GM21786 (cell line): ENCODE results near the gene TMEM89.

Experiments
- ATAC-seq: cut with Tn5 transposase; IDR thresholded peaks from one replicate; pipeline ENCODE4 v1.9.1; 2021; ENCODE audit not compliant: unreplicated experiment

Gene TMEM89

DNA sequence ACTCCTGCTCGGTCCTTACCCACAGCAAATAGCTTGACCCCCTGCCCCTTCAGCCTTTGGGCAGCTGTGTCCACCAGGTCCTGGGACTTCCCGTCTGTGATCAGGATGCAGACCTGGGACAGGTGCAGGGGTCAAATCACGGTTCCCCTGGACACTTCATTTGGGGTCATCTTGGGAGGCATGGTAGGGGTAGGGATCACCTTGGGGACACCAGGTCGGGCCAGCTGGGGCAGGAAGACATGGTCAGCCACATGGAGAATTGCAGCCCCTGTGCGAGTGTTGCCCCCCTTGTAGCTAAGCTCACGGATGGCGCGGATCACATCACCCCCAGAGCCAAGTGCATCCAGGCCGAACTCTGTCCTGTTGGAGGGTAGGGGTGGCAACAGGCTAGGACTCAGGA, 28.2 kb downstream of the TMEM89 start:
- ATAC-seq: no peak

GRCh38 chr3:48592519-48593087, 29.0 kb downstream of the TMEM89 start:
- ATAC-seq: no peak

GRCh38 chr3:48591886-48592518, 29.6 kb downstream of the TMEM89 start:
- no peak for ATAC-seq

DNA sequence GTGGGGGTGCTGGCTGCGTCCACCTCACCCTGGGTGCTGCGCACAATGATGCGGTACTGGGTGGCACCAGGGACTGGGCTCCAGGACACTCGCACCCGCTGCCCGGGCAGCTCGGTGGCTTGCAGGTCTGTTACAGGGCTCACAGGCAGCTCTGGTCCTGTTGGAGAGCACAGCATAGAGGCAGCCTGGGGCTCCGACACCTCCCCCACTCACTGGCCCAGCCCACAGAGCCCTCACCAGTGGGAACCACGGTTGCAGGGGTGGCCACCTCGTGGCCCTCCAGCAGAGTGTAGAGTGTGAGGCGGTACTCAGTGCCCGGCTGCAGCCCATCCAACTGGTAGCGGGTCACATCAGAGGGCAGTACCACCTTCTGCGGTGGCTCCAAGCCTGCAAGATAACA, 30.1 kb downstream of the TMEM89 start:
- no peak for ATAC-seq

DNA sequence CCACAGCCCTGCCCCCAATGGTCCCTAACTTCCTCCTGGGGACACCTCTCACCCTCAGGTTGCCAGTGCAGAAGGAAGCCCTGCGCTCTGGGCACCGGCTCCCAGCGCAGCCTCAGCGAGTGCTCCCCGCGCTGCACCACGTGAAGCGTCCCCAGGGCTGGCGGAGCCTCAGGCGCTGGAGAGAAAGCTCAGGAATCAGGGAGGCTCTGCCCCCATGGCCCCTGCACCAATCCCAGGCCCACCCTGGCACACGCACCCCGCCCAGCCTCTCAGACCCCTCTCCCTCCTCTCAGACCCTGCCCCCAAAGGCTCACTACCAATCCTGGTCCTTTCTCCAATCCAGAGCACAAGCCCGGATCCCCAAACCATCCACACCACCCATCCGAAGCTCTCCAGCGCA, 33.3 kb downstream of the TMEM89 start:
- ATAC-seq: no peak

GRCh38 chr3:48587686-48588085, 33.9 kb downstream of the TMEM89 start:
- no peak for ATAC-seq

- no peak for ATAC-seq
Observed at GRCh38 chr3:48585411-48585810, 36.2 kb downstream of the TMEM89 start.

DNA sequence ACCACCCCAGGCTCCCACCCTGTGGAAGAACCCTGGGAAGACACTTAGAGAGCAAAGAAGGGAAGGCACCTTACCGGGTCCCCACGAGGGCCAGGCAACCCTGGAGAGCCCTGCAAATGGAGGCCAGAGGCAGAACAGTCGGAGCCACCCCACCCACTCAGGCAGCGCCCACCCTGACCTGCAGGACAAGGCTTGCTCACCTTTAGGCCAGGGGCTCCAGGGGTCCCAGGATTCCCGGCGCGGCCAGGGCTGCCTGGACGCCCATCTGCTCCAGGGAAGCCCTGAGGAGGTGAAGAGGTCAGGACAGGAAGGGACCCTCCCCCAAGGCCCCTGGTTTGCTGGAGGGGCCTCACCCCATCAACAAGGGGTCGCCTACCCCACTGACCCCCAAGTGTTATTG, 36.7 kb downstream of the TMEM89 start:
- ATAC-seq: no peak

DNA sequence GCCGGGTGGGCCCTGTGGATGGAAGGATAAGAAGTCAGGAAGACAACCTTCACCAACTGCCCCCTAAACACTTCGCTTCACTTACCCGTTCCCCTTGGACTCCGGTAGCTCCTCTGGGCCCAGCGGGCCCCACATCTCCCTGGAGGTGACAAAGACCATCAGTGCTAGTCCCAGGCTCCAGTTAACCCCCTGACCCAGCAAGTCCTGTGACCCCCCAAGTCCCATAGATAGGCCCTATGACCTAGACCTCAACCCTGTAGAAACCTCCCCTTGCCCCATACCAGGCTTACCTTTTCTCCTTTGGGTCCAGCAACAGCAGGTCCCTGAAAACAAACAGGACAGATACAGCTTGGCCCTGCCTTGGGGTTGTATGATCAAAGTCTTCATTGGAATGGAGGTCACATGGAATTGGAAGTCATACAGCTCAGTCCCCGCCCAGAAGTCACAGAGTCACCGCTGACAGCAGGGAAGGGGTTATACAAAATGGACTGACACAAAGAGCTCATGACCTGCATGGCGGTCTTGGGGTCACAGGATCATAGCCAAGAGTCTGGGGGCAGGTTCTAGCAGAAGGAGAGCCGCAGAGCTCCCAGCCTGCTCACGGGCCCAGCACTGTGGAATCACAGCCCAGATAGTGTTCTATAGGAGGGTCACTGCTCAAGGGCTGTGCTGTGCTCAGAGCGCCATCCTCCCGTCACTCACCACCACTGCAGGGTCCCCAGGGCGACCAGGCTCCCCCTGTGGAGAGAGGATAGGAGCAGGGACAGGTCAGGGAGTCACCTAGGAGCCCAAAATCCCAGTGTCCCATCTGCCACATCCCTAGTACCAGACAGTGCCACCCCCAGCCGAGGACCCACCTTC, 39.7 kb downstream of the TMEM89 start:
- ATAC-seq: no peak

GRCh38 chr3:48576647-48577046, 44.9 kb downstream of the TMEM89 start:
- no peak for ATAC-seq

- ATAC-seq: no peak
Observed at GRCh38 chr3:48575366-48575765, 46.2 kb downstream of the TMEM89 start.

- ATAC-seq: no peak
Observed at GRCh38 chr3:48573973-48574585, 47.5 kb downstream of the TMEM89 start.

GRCh38 chr3:48572517-48572916, 49.1 kb downstream of the TMEM89 start:
- no peak for ATAC-seq

DNA sequence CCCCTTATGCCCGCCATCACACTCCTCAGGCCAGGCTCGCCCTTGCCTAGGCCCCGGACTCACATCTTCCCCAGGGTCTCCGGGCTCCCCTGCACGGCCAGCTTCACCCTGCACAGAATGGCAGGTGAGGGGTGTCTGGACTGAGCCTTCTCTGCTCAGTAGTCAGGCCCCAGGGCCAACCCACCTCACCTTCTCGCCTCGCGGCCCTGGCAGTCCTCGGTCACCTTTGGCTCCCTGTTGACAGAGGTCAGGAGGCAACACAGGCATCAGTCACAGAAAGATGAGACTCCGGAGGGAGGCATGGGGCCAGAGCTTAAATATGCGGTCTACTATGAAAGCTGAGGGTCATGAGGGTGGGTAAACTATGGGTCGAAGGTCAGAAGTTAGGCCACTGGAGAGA, 49.6 kb downstream of the TMEM89 start:
- ATAC-seq: no peak
